ENCODE measurements around the gene TAS2R38. TPM values are rescaled to one million over a fixed set of nuclear protein-coding genes. Genes with fewer than 3 reads are reported as not detected.

TAS2R38 gene
- not detected in 2 replicates for total RNA-seq

GRCh38 chr7:141973673-141974072, at the start of gene TAS2R38:
Gene TAS2R38 (minus strand): TSS chr7:141973773. CDS start chr7:141973689, 84 bp downstream.
- no peaks in the 10 kb centered on the region for H3K36me3 Mint-ChIP-seq (ENCODE audit: low read depth)
- H3K27me3 Mint-ChIP-seq (ENCODE audit: insufficient read depth) = no peaks in the 10 kb centered on the region
- peaks cover 12% of the 10 kb centered on the region for H3K4me1 Mint-ChIP-seq (ENCODE audit: low read depth)
- no peak for DNase-seq (ENCODE audit: low spot score)
- intact Hi-C loops (cut with micrococcal nuclease) = loop anchor here (10.0 kb wide), 1 partner anchor 841 kb away; no protein-coding TSS in a partner anchor
- no peak within 1 kb of the TSS for H3K27ac Mint-ChIP-seq
- H3K4me3 Mint-ChIP-seq = no peak within 1 kb of the TSS
- no peaks in the 10 kb centered on the region for H3K9me3 Mint-ChIP-seq

GRCh38 chr7:142018154-142018553, 44.6 kb upstream of the TAS2R38 start:
- peaks cover 6% of the 10 kb centered on the region for H3K27me3 Mint-ChIP-seq (ENCODE audit: insufficient read depth)
- H3K27ac Mint-ChIP-seq = no peak overlapping the region
- H3K4me3 Mint-ChIP-seq = no peak overlapping the region
- H3K36me3 Mint-ChIP-seq (ENCODE audit: low read depth) = no peaks in the 10 kb centered on the region
- intact Hi-C loops (cut with micrococcal nuclease) = no loop called here
- no peak for DNase-seq (ENCODE audit: low spot score)
- no peaks in the 10 kb centered on the region for H3K9me3 Mint-ChIP-seq
- no peaks in the 10 kb centered on the region for H3K4me1 Mint-ChIP-seq (ENCODE audit: low read depth)

- intact Hi-C loops (cut with micrococcal nuclease) = no loop called here
- no peak overlapping the region for H3K4me3 Mint-ChIP-seq
- H3K27me3 Mint-ChIP-seq (ENCODE audit: insufficient read depth) = peaks cover 9% of the 10 kb centered on the region
- no peaks in the 10 kb centered on the region for H3K4me1 Mint-ChIP-seq (ENCODE audit: low read depth)
- no peaks in the 10 kb centered on the region for H3K36me3 Mint-ChIP-seq (ENCODE audit: low read depth)
- no peak overlapping the region for H3K27ac Mint-ChIP-seq
- DNase-seq (ENCODE audit: low spot score) = no peak
- no peaks in the 10 kb centered on the region for H3K9me3 Mint-ChIP-seq
Measured at GRCh38 chr7:142017451-142017850, 43.9 kb upstream of the TAS2R38 start.

- Mint-ChIP-seq H3K9me3 (no peaks in the 10 kb centered on the region), H3K27ac (no peak overlapping the region), H3K36me3 (ENCODE audit: low read depth) (no peaks in the 10 kb centered on the region), H3K27me3 (ENCODE audit: insufficient read depth) (peaks cover 9% of the 10 kb centered on the region), H3K4me1 (ENCODE audit: low read depth) (no peaks in the 10 kb centered on the region), H3K4me3 (no peak overlapping the region)
- intact Hi-C loops (cut with micrococcal nuclease) = no loop called here
- no peak for DNase-seq (ENCODE audit: low spot score)
Measured at GRCh38 chr7:142012825-142013511, 39.4 kb upstream of the TAS2R38 start.

- DNase-seq (ENCODE audit: low spot score) = no peak
- intact Hi-C loops (cut with micrococcal nuclease) = no loop called here
- Mint-ChIP-seq H3K4me1 (ENCODE audit: low read depth) (no peaks in the 10 kb centered on the region), H3K9me3 (no peaks in the 10 kb centered on the region), H3K4me3 (no peak overlapping the region), H3K36me3 (ENCODE audit: low read depth) (no peaks in the 10 kb centered on the region), H3K27me3 (ENCODE audit: insufficient read depth) (peaks cover 4% of the 10 kb centered on the region), H3K27ac (no peak overlapping the region)
Measured at GRCh38 chr7:142010952-142011548, 37.5 kb upstream of the TAS2R38 start.

GRCh38 chr7:142009187-142009586, 35.6 kb upstream of the TAS2R38 start:
- Mint-ChIP-seq H3K27me3 (ENCODE audit: insufficient read depth) (peaks cover 6% of the 10 kb centered on the region), H3K4me3 (no peak overlapping the region)

GRCh38 chr7:142006577-142006976, 33.0 kb upstream of the TAS2R38 start:
- peaks cover 2% of the 10 kb centered on the region for H3K27me3 Mint-ChIP-seq (ENCODE audit: insufficient read depth)
- intact Hi-C loops (cut with micrococcal nuclease) = no loop called here
- no peaks in the 10 kb centered on the region for H3K36me3 Mint-ChIP-seq (ENCODE audit: low read depth)
- no peaks in the 10 kb centered on the region for H3K9me3 Mint-ChIP-seq
- no peaks in the 10 kb centered on the region for H3K4me1 Mint-ChIP-seq (ENCODE audit: low read depth)
- no peak overlapping the region for H3K27ac Mint-ChIP-seq
- H3K4me3 Mint-ChIP-seq = no peak overlapping the region
- DNase-seq (ENCODE audit: low spot score) = no peak

More at GRCh38 chr7:142009187-142009586, 35.6 kb upstream of the TAS2R38 start:
- DNase-seq (ENCODE audit: low spot score) = no peak
- H3K9me3 Mint-ChIP-seq = no peaks in the 10 kb centered on the region
- H3K36me3 Mint-ChIP-seq (ENCODE audit: low read depth) = no peaks in the 10 kb centered on the region
- intact Hi-C loops (cut with micrococcal nuclease) = no loop called here
- no peaks in the 10 kb centered on the region for H3K4me1 Mint-ChIP-seq (ENCODE audit: low read depth)
- no peak overlapping the region for H3K27ac Mint-ChIP-seq

- no peak for DNase-seq (ENCODE audit: low spot score)
- H3K4me3 Mint-ChIP-seq = no peak overlapping the region
- no peak overlapping the region for H3K27ac Mint-ChIP-seq
- intact Hi-C loops (cut with micrococcal nuclease) = no loop called here
- H3K9me3 Mint-ChIP-seq = no peaks in the 10 kb centered on the region
- H3K27me3 Mint-ChIP-seq (ENCODE audit: insufficient read depth) = peaks cover 2% of the 10 kb centered on the region
- no peaks in the 10 kb centered on the region for H3K4me1 Mint-ChIP-seq (ENCODE audit: low read depth)
- H3K36me3 Mint-ChIP-seq (ENCODE audit: low read depth) = no peaks in the 10 kb centered on the region
Measured at GRCh38 chr7:142002179-142002578, 28.6 kb upstream of the TAS2R38 start.

- intact Hi-C loops (cut with micrococcal nuclease) = no loop called here
- H3K9me3 Mint-ChIP-seq = no peaks in the 10 kb centered on the region
- no peak for DNase-seq (ENCODE audit: low spot score)
- H3K27me3 Mint-ChIP-seq (ENCODE audit: insufficient read depth) = peaks cover 2% of the 10 kb centered on the region
- no peak overlapping the region for H3K4me3 Mint-ChIP-seq
- no peaks in the 10 kb centered on the region for H3K4me1 Mint-ChIP-seq (ENCODE audit: low read depth)
- no peaks in the 10 kb centered on the region for H3K36me3 Mint-ChIP-seq (ENCODE audit: low read depth)
- no peak overlapping the region for H3K27ac Mint-ChIP-seq
Measured at GRCh38 chr7:142001163-142001874, 27.7 kb upstream of the TAS2R38 start.

- intact Hi-C loops (cut with micrococcal nuclease) = no loop called here
- DNase-seq (ENCODE audit: low spot score) = no peak
- H3K36me3 Mint-ChIP-seq (ENCODE audit: low read depth) = no peaks in the 10 kb centered on the region
- peaks cover 2% of the 10 kb centered on the region for H3K27me3 Mint-ChIP-seq (ENCODE audit: insufficient read depth)
- H3K27ac Mint-ChIP-seq = no peak overlapping the region
- no peak overlapping the region for H3K4me3 Mint-ChIP-seq
- H3K9me3 Mint-ChIP-seq = no peaks in the 10 kb centered on the region
- no peaks in the 10 kb centered on the region for H3K4me1 Mint-ChIP-seq (ENCODE audit: low read depth)
Measured at GRCh38 chr7:142000244-142000643, 26.7 kb upstream of the TAS2R38 start.

- no peak for DNase-seq (ENCODE audit: low spot score)
- H3K27me3 Mint-ChIP-seq (ENCODE audit: insufficient read depth) = no peaks in the 10 kb centered on the region
- H3K4me3 Mint-ChIP-seq = no peak overlapping the region
- H3K36me3 Mint-ChIP-seq (ENCODE audit: low read depth) = no peaks in the 10 kb centered on the region
- no peaks in the 10 kb centered on the region for H3K9me3 Mint-ChIP-seq
- intact Hi-C loops (cut with micrococcal nuclease) = no loop called here
- H3K4me1 Mint-ChIP-seq (ENCODE audit: low read depth) = no peaks in the 10 kb centered on the region
- no peak overlapping the region for H3K27ac Mint-ChIP-seq
Measured at GRCh38 chr7:141999058-141999623, 25.6 kb upstream of the TAS2R38 start.

- no peak for DNase-seq (ENCODE audit: low spot score)
- intact Hi-C loops (cut with micrococcal nuclease) = no loop called here
- Mint-ChIP-seq H3K4me1 (ENCODE audit: low read depth) (peaks cover 5% of the 10 kb centered on the region), H3K36me3 (ENCODE audit: low read depth) (no peaks in the 10 kb centered on the region), H3K27me3 (ENCODE audit: insufficient read depth) (no peaks in the 10 kb centered on the region), H3K4me3 (no peak overlapping the region), H3K9me3 (no peaks in the 10 kb centered on the region), H3K27ac (no peak overlapping the region)
Measured at GRCh38 chr7:141993354-141993753, 19.8 kb upstream of the TAS2R38 start.

GRCh38 chr7:141992688-141993087, 19.1 kb upstream of the TAS2R38 start:
- Mint-ChIP-seq H3K27me3 (ENCODE audit: insufficient read depth) (no peaks in the 10 kb centered on the region), H3K36me3 (ENCODE audit: low read depth) (no peaks in the 10 kb centered on the region), H3K4me1 (ENCODE audit: low read depth) (peaks cover 5% of the 10 kb centered on the region), H3K27ac (no peak overlapping the region), H3K4me3 (no peak overlapping the region), H3K9me3 (no peaks in the 10 kb centered on the region)
- no peak for DNase-seq (ENCODE audit: low spot score)
- intact Hi-C loops (cut with micrococcal nuclease) = no loop called here

Measured in activated T-helper 1 cell treated with anti-CD3 and anti-CD28 coated beads, Interleukin-12 subunit alpha, Interleukin-12 subunit beta, Interleukin-2, Interleukin-4 antibody, amounts not matched to agents 30 ng/mL and 10 ng/mL and 1 ng/mL, durations not matched to agents 14 hours and 24 hours and 36 hours (primary cell).